ENCODE measurements around the gene ASXL2.

Gene ASXL2

GRCh38 chr2:25824216-25824615 is 54.1 kb downstream of the ASXL2 start:
- TF ChIP-seq CTCF (IDR thresholded peaks at IDR 0.05; ENCODE audit: control extremely low read depth, extremely low read depth, low read depth, missing control alignments), result no peak
- no peak for DNase-seq (ENCODE audit: extremely low spot score)
- ChIA-PET POLR2A (no interaction called here), CTCF (interaction anchor here (1.2 to 1.8 kb wide), 2 partner anchors 13 to 25 kb away, joined by 4 to 5 read pairs; no protein-coding TSS in a partner anchor)

- ChIA-PET CTCF (interaction anchor here (1.2 kb wide), 1 partner anchor 11 kb away, joined by 3 read pairs; no protein-coding TSS in a partner anchor), POLR2A (no interaction called here)
- no peak for TF ChIP-seq CTCF (IDR thresholded peaks at IDR 0.05; ENCODE audit: control extremely low read depth, extremely low read depth, low read depth, missing control alignments)
- peak; percentile 18 for DNase-seq (ENCODE audit: extremely low spot score)
Observed at GRCh38 chr2:25822190-25823117, 55.8 kb downstream of the ASXL2 start.

- CTCF ChIA-PET, result no interaction called here
- no peak for TF ChIP-seq CTCF (IDR thresholded peaks at IDR 0.05; ENCODE audit: control extremely low read depth, extremely low read depth, low read depth, missing control alignments)
- DNase-seq (ENCODE audit: extremely low spot score), result no peak
- POLR2A ChIA-PET, result no interaction called here
Observed at GRCh38 chr2:25821225-25822056, 56.8 kb downstream of the ASXL2 start.

- ChIA-PET POLR2A (no interaction called here), CTCF (no interaction called here)
- no peak for DNase-seq (ENCODE audit: extremely low spot score)
- TF ChIP-seq CTCF (IDR thresholded peaks at IDR 0.05; ENCODE audit: control extremely low read depth, extremely low read depth, low read depth, missing control alignments), result no peak
Observed at GRCh38 chr2:25819597-25820039, 58.7 kb downstream of the ASXL2 start.

- peak; percentile 56 for DNase-seq (ENCODE audit: extremely low spot score)
- POLR2A ChIA-PET, result no interaction called here
- TF ChIP-seq CTCF (IDR thresholded peaks at IDR 0.05; ENCODE audit: control extremely low read depth, extremely low read depth, low read depth, missing control alignments), result no peak
- CTCF ChIA-PET, result interaction anchor here (1.1 to 2.2 kb wide), 5 partner anchors 9 to 34 kb away, joined by 3 to 8 read pairs (median 5); no protein-coding TSS in a partner anchor
Observed at GRCh38 chr2:25817630-25818029, 60.7 kb downstream of the ASXL2 start.

- POLR2A ChIA-PET, result interaction anchor here (0.7 kb wide), 1 partner anchor 14 kb away, joined by 4 read pairs; no protein-coding TSS in a partner anchor
- TF ChIP-seq CTCF (IDR thresholded peaks at IDR 0.05; ENCODE audit: control extremely low read depth, extremely low read depth, low read depth, missing control alignments), result no peak
Observed at GRCh38 chr2:25817006-25817405, 61.3 kb downstream of the ASXL2 start.

More at GRCh38 chr2:25817006-25817405, 61.3 kb downstream of the ASXL2 start:
- no peak for DNase-seq (ENCODE audit: extremely low spot score)
- CTCF ChIA-PET, result interaction anchor here (1.2 to 2.2 kb wide), 2 partner anchors 14 to 16 kb away, joined by 3 to 5 read pairs; no protein-coding TSS in a partner anchor

All from GM10248 (cell line).